Astrocyte of the cerebellum (primary cell): Measurements from ENCODE around the gene CTXN1.

ENCODE experiments used
- DNase-seq: peaks from one replicate; pipeline ENCODE4 v3.0.0-alpha.2; 2011; ENCODE audit warnings: low read depth
- H3K4me3 ChIP-seq: 2 replicates; pipeline ENCODE4 v1.5.1; 2011; ENCODE audit warnings: mild to moderate bottlenecking, low read depth, low read length, moderate library complexity
- CTCF ChIP-seq: IDR thresholded peaks from 2 replicates; pipeline ENCODE4 v1.5.1; 2012; ENCODE audit warnings: low read length, low read depth, moderate library complexity, mild to moderate bottlenecking; ENCODE audit errors: missing control alignments
- in situ Hi-C: cut with HindIII; loops from 2 replicates; pipeline ENCODE4 v1.10.0; 2017; ENCODE audit warnings: low sequenced_read_pairs

CTXN1 gene

GRCh38 chr19:7968796-7969554, 43.0 kb upstream of the CTXN1 start:
- no peak overlapping the region for H3K4me3 ChIP-seq
- no peak for TF ChIP-seq CTCF
- in situ Hi-C loops, result loop anchor here (10.0 kb wide), 1 partner anchor 176 kb away; the partner anchor contains the start of gene FBN3
- DNase-seq, result no peak

GRCh38 chr19:7968008-7968795, 42.3 kb upstream of the CTXN1 start:
- no peak overlapping the region for H3K4me3 ChIP-seq
- no peak for TF ChIP-seq CTCF
- no peak for DNase-seq
- in situ Hi-C loops, result loop anchor here (10.0 kb wide), 1 partner anchor 177 kb away; the partner anchor contains the start of gene FBN3

- no peak overlapping the region for H3K4me3 ChIP-seq
- in situ Hi-C loops, result loop anchor here (10.0 kb wide), 1 partner anchor 179 kb away; the partner anchor contains the start of gene FBN3
- DNase-seq, result no peak
- no peak for TF ChIP-seq CTCF
Observed at GRCh38 chr19:7965921-7966665, 40.2 kb upstream of the CTXN1 start.

GRCh38 chr19:7965259-7965841, 39.4 kb upstream of the CTXN1 start:
- no peak for TF ChIP-seq CTCF
- in situ Hi-C loops, result loop anchor here (10.0 kb wide), 1 partner anchor 179 kb away; the partner anchor contains the start of gene FBN3
- DNase-seq, result no peak
- no peak overlapping the region for H3K4me3 ChIP-seq

- no peak overlapping the region for H3K4me3 ChIP-seq
- in situ Hi-C loops, result loop anchor here (10.0 kb wide), 1 partner anchor 181 kb away; the partner anchor contains the start of gene FBN3
- no peak for TF ChIP-seq CTCF
- DNase-seq, result no peak
Observed at GRCh38 chr19:7963566-7963965, 37.6 kb upstream of the CTXN1 start.

GRCh38 chr19:7962644-7963268, 36.8 kb upstream of the CTXN1 start:
- no peak for TF ChIP-seq CTCF
- H3K4me3 ChIP-seq, result no peak overlapping the region
- DNase-seq, result no peak
- in situ Hi-C loops, result loop anchor here (10.0 kb wide), 1 partner anchor 182 kb away; the partner anchor contains the start of gene FBN3
